ENCODE measurements around the gene SLC35D2. TPM values are rescaled to one million over a fixed set of nuclear protein-coding genes. Genes with fewer than 3 reads are reported as not detected.

SLC35D2 gene
- total RNA-seq, 1 donor from 2014 or later, result 44.7 TPM

DNA sequence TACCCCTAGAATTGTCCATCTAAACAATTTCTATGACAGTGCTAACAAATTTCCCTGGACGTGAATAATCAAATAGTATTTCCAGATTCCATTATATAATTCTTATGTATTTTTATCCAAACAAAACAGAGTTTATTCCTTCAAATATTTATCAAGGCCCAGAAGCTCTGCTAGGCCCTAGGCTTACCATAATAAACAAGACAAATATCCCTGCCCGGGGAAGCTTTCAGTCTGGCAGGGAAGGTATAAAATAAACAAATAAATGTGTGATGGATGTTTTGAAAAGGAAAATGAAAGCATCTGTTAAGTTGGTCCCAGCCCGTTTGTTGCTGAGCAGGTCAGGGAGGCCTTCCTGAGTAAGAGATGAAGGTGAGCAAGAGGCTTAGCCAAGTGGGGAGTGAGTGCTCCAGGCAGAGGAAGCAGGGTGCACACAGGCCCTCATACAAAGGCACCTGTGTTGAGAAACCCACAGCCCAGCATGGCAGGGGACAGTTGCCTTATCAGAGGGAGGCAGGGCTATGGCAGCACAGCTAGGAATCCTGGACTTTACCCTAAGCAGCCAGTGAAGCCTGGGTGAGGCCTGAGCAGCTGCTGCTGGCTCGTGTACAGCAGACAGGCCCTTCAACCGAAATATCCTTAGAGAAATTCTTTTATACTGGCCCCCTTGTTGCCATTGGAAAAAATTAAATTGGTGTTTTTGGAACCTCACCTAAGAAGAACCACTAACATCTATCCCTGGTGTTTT is 7.7 kb upstream of the SLC35D2 start:
- Mint-ChIP-seq H3K4me3 (ENCODE audit: unreplicated experiment) (peak overlapping the region; percentile 56), H3K27me3 (ENCODE audit: unreplicated experiment) (peaks cover 15% of the 10 kb centered on the region), H3K36me3 (ENCODE audit: unreplicated experiment) (no peaks in the 10 kb centered on the region), H3K9me3 (ENCODE audit: unreplicated experiment) (peaks cover 12% of the 10 kb centered on the region), H3K27ac (ENCODE audit: unreplicated experiment) (peak overlapping the region; percentile 28), H3K4me1 (ENCODE audit: low read depth, unreplicated experiment) (peaks cover 4% of the 10 kb centered on the region)
- TF ChIP-seq, protein P1, sequence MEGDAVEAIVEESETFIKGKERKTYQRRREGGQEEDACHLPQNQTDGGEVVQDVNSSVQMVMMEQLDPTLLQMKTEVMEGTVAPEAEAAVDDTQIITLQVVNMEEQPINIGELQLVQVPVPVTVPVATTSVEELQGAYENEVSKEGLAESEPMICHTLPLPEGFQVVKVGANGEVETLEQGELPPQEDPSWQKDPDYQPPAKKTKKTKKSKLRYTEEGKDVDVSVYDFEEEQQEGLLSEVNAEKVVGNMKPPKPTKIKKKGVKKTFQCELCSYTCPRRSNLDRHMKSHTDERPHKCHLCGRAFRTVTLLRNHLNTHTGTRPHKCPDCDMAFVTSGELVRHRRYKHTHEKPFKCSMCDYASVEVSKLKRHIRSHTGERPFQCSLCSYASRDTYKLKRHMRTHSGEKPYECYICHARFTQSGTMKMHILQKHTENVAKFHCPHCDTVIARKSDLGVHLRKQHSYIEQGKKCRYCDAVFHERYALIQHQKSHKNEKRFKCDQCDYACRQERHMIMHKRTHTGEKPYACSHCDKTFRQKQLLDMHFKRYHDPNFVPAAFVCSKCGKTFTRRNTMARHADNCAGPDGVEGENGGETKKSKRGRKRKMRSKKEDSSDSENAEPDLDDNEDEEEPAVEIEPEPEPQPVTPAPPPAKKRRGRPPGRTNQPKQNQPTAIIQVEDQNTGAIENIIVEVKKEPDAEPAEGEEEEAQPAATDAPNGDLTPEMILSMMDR (IDR thresholded peaks at IDR 0.05; ENCODE audit: partially characterized antibody, unreplicated experiment), result no peak
- no peak for DNase-seq

DNA sequence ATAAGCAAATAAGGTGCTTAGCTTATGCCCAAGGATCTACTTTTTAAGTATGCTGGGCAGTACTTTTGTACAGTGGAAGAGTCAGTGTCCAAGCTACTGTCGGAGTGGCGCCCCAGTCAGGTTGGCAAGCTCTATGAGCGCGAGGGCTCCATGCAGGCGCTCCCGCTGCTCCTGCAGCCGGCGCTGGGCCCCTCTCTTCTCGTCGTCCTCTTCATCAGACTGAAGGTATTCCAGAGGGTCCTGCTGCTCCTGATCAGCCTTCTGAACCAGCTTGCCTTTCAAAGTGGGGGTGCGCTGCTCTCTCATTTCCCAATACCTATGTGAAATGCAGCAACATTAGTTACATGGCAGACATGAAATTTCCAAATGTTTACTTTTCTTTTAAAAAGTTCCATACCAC is 4.6 kb upstream of the SLC35D2 start:
- H3K27ac Mint-ChIP-seq (ENCODE audit: unreplicated experiment), result no peak overlapping the region
- H3K9me3 Mint-ChIP-seq (ENCODE audit: unreplicated experiment), result peaks cover 8% of the 10 kb centered on the region
- peaks cover 5% of the 10 kb centered on the region for H3K4me1 Mint-ChIP-seq (ENCODE audit: low read depth, unreplicated experiment)
- peaks cover 6% of the 10 kb centered on the region for H3K27me3 Mint-ChIP-seq (ENCODE audit: unreplicated experiment)
- no peaks in the 10 kb centered on the region for H3K36me3 Mint-ChIP-seq (ENCODE audit: unreplicated experiment)
- TF ChIP-seq, protein P1 (IDR thresholded peaks at IDR 0.05; ENCODE audit: partially characterized antibody, unreplicated experiment), result no peak
- no peak overlapping the region for H3K4me3 Mint-ChIP-seq (ENCODE audit: unreplicated experiment)
- DNase-seq, result no peak

DNA sequence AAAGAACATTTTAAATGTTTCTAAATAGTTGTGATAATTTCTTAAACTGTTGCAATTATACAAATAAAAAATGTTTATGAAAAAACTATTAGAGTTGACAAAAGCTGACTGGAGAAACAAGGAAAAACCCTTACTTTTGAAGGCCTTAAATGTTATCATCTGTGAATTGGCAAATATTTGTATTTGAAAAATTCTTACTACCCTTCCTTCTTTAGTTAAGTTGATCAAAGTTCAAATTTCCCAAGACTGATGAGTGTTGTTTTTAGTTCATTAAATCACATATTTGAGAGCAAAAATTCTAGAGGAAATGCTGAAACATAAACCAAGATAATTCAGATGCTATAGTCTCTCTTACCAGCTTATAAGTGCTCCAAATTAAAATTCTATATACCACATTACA is 2.6 kb upstream of the SLC35D2 start:
- H3K27me3 Mint-ChIP-seq (ENCODE audit: unreplicated experiment), result peaks cover 3% of the 10 kb centered on the region
- H3K4me1 Mint-ChIP-seq (ENCODE audit: low read depth, unreplicated experiment), result peaks cover 12% of the 10 kb centered on the region
- no peak for DNase-seq
- H3K9me3 Mint-ChIP-seq (ENCODE audit: unreplicated experiment), result peaks cover 12% of the 10 kb centered on the region
- no peak overlapping the region for H3K27ac Mint-ChIP-seq (ENCODE audit: unreplicated experiment)
- no peak overlapping the region for H3K4me3 Mint-ChIP-seq (ENCODE audit: unreplicated experiment)
- H3K36me3 Mint-ChIP-seq (ENCODE audit: unreplicated experiment), result no peaks in the 10 kb centered on the region
- TF ChIP-seq, protein P1 (IDR thresholded peaks at IDR 0.05; ENCODE audit: partially characterized antibody, unreplicated experiment), result no peak

DNA sequence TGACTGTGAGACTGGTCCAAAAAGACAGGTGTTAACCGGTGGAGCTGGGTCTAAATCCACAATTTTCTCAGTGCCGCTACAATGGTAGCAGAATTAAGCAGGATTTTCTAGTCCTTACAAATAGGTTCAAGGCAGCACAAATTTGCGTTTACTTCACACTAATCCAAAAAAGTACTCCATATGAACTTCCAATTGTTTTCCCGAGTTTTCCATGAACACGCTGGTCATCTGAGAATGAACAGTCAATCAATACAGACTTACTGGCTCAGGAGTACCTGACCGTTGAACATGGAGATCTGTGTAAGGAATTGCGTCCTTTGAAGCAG is 709 bp downstream of the SLC35D2 start:
- Mint-ChIP-seq H3K4me1 (ENCODE audit: low read depth, unreplicated experiment) (peaks cover 17% of the 10 kb centered on the region), H3K27ac (ENCODE audit: unreplicated experiment) (peak overlapping the region; percentile 72), H3K9me3 (ENCODE audit: unreplicated experiment) (peaks cover 8% of the 10 kb centered on the region), H3K4me3 (ENCODE audit: unreplicated experiment) (peak overlapping the region; percentile 89), H3K27me3 (ENCODE audit: unreplicated experiment) (no peaks in the 10 kb centered on the region), H3K36me3 (ENCODE audit: unreplicated experiment) (no peaks in the 10 kb centered on the region)
- DNase-seq, result no peak
- TF ChIP-seq, protein P1 (IDR thresholded peaks at IDR 0.05; ENCODE audit: partially characterized antibody, unreplicated experiment), result no peak

DNA sequence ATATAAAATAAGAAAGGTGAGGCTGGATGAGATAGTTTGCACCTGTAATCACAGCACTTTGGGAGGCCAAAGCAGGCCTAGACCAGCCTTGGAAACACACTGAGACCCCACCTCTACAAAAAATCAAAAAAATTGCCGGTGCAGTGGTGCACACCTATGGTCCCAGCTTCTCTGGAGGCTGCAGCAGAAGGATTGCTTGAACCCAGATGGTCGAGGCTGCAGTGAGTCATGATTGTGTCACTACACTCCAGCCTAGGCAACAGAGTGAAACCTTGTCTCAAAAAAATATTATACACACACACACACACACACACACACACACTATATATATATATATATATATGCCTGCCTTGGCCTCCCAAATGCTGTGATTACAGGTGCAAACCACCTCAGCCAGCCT is 1.3 kb downstream of the SLC35D2 start:
- TF ChIP-seq, protein P1 (IDR thresholded peaks at IDR 0.05; ENCODE audit: partially characterized antibody, unreplicated experiment), result no peak
- no peaks in the 10 kb centered on the region for H3K36me3 Mint-ChIP-seq (ENCODE audit: unreplicated experiment)
- DNase-seq, result no peak
- peaks cover 8% of the 10 kb centered on the region for H3K9me3 Mint-ChIP-seq (ENCODE audit: unreplicated experiment)
- H3K4me1 Mint-ChIP-seq (ENCODE audit: low read depth, unreplicated experiment), result peaks cover 17% of the 10 kb centered on the region
- H3K27me3 Mint-ChIP-seq (ENCODE audit: unreplicated experiment), result no peaks in the 10 kb centered on the region
- no peak overlapping the region for H3K27ac Mint-ChIP-seq (ENCODE audit: unreplicated experiment)
- no peak overlapping the region for H3K4me3 Mint-ChIP-seq (ENCODE audit: unreplicated experiment)
